Measurements from ENCODE around the gene CPEB1.

GRCh38 chr15:82566690-82567089 lies 80.5 kb downstream of the CPEB1 start:
- TF ChIP-seq POLR2A (IDR thresholded peaks at IDR 0.05), result no peak
- TF ChIP-seq CTCF (IDR thresholded peaks at IDR 0.05), result no peak

Measured in esophagus squamous epithelium (tissue), 4 donors.